H1 (cell line): ENCODE results near the gene ZNF646.

ENCODE experiments used
- CTCF ChIP-seq, 3 experiments: IDR thresholded peaks; 1 replicate in 2 of 3; 2 replicates in 1 of 3; pipeline versions ENCODE4 v1.5.1 to v1.6.1; 2011; ENCODE audit warnings: low read length in 3 of 3, mild to moderate bottlenecking in 3 of 3, inconsistent platforms in 2 of 3, low read depth in 1 of 3, moderate library complexity in 1 of 3; ENCODE audit not compliant: insufficient read depth in 1 of 3; ENCODE audit errors: control extremely low read depth in 1 of 3
- EP300 ChIP-seq, 2 experiments: IDR thresholded peaks; 1 replicate in 1 of 2; 2 replicates in 1 of 2; pipeline ENCODE4 v1.6.1; 2011 to 2012; ENCODE audit warnings: low read depth in 2 of 2, low read length in 2 of 2, mild to moderate bottlenecking in 2 of 2, borderline replicate concordance in 1 of 2, inconsistent platforms in 1 of 2, moderate library complexity in 1 of 2
- GTF2F1 ChIP-seq: IDR thresholded peaks from 2 replicates; pipeline ENCODE4 v1.6.1; 2012; ENCODE audit warnings: low read depth, low read length, improper control_type of control experiment, borderline replicate concordance
- POLR2AphosphoS5 ChIP-seq: IDR thresholded peaks from 2 replicates; pipeline ENCODE4 v1.6.1; 2011; ENCODE audit warnings: low read depth, low read length
- RXRA ChIP-seq: IDR thresholded peaks from 2 replicates; pipeline ENCODE4 v1.6.1; 2011; ENCODE audit warnings: low read depth, mild to moderate bottlenecking, low read length, moderate library complexity; ENCODE audit not compliant: insufficient read depth
- SP2 ChIP-seq: IDR thresholded peaks from 2 replicates; pipeline ENCODE4 v1.6.1; 2012; ENCODE audit warnings: mild to moderate bottlenecking, low read length, inconsistent platforms
- TF ChIP-seq, protein P1 (sequence below): IDR thresholded peaks from 2 replicates; pipeline ENCODE4 v1.6.1; 2012; ENCODE audit warnings: inconsistent platforms

DNA sequence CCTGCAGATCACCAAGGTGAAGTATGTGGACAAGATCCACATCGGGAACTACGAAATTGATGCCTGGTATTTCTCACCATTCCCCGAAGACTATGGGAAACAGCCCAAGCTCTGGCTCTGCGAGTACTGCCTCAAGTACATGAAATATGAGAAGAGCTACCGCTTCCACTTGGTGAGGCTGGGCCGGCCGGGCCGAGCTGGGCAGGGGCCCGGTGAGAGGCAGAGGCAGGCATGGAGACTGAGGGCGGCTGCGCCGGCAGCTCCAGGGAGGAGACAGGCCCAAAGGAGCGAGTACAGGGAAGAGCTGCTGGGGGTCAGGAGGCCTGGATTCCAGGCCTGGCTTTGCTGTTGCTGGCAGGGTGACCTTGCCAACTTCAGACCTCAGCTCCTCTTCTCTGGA is 53.0 kb downstream of the ZNF646 start:
- TF ChIP-seq EP300 (IDR thresholded peaks at IDR 0.05; ENCODE audit: borderline replicate concordance in 1 of 2, low read depth in 2 of 2, low read length in 2 of 2) (no peak), POLR2AphosphoS5 (no peak), CTCF (IDR thresholded peaks at IDR 0.05; ENCODE audit: control extremely low read depth in 1 of 3, insufficient read depth in 1 of 3, low read depth in 1 of 3, low read length in 3 of 3) (no peak), RXRA (no peak), GTF2F1 (no peak), SP2 (no peak)
- TF ChIP-seq, protein P1, sequence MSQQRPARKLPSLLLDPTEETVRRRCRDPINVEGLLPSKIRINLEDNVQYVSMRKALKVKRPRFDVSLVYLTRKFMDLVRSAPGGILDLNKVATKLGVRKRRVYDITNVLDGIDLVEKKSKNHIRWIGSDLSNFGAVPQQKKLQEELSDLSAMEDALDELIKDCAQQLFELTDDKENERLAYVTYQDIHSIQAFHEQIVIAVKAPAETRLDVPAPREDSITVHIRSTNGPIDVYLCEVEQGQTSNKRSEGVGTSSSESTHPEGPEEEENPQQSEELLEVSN: no peak
